ENCODE data around the gene LIMS1. TPM values are rescaled to one million over a fixed set of nuclear protein-coding genes. Genes with fewer than 3 reads are reported as not detected.
"Not testable (repeated sequence)": the region's sequence is repeated elsewhere in the genome, so short reads cannot be mapped to it uniquely, and the experiment has no call there.

The LIMS1 gene
- total RNA-seq, 3 donors from 2014 or later = 24.4 to 65.4 (median 31.2) TPM

DNA sequence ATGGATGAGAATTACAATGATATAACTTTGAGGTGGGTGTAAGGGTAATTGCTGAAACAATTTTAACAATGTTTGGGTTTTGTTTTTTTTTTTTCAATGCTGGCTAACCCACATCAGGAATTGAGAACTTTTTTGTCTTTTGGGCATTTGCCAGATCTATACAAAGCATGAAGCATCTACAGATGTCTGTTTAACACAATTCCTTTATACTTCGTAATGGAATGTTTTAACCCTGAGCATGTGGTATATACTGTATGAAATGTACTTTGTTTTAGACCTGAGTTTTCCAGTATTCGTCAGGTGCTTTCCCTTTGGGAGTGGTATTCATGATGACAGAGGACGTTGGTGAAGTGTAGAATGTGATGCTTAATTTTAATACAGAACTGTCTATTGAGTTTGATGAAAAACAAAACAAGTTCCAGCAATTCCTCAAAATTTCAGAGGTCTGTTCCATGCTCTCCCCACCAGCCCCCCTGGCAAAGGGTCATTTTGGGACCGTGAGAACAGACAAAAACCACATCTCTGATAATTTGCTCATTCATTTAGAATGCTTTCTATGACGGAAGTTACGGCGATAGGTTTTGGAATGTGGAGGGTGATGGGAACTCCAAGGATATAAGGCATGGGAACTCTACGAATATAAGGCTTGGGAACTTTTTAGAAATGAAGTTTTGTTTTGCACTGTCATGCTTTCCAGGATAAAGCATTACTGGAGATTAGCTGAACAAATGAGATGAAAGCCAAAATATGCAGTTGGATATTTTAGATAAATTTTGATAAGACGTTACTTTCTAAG lies 14.1 kb downstream of the LIMS1 start:
- H3K9me3 ChIP-seq = no peaks in the 10 kb centered on the region

DNA sequence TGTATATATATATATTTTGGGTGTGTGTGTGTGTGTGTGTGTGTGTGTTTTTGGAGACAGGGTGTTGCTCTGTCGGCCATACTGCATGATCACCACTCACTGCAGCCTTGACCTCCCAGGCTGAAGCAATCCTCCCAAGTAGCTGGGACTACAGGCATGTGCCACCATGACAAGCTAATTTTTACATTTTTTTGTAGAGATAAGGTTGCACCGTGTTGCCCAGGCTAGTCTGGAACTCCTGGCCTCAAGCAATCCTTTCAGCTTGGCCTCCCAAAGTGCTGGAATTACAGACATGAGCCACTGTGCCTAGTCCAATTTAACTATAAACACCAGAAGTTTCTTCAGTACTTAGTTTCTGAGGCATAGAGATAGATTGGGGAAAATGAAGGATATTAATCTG lies 18.3 kb downstream of the LIMS1 start:
- Histone ChIP-seq H3K4me3 (no peak overlapping the region), H3K9me3 (no peaks in the 10 kb centered on the region), H3K4me1 (ENCODE audit: low read depth) (no peaks in the 10 kb centered on the region), H3K36me3 (ENCODE audit: low read depth) (no peaks in the 10 kb centered on the region)
- intact Hi-C loops (cut with DNase I, micrococcal nuclease) = no loop called here
- DNase-seq (no peak), ATAC-seq (no peak)
- TF ChIP-seq, protein P1, sequence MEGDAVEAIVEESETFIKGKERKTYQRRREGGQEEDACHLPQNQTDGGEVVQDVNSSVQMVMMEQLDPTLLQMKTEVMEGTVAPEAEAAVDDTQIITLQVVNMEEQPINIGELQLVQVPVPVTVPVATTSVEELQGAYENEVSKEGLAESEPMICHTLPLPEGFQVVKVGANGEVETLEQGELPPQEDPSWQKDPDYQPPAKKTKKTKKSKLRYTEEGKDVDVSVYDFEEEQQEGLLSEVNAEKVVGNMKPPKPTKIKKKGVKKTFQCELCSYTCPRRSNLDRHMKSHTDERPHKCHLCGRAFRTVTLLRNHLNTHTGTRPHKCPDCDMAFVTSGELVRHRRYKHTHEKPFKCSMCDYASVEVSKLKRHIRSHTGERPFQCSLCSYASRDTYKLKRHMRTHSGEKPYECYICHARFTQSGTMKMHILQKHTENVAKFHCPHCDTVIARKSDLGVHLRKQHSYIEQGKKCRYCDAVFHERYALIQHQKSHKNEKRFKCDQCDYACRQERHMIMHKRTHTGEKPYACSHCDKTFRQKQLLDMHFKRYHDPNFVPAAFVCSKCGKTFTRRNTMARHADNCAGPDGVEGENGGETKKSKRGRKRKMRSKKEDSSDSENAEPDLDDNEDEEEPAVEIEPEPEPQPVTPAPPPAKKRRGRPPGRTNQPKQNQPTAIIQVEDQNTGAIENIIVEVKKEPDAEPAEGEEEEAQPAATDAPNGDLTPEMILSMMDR (IDR thresholded peaks at IDR 0.05) = no peak

More for the DNA sequence above, 14.1 kb downstream of the LIMS1 start:
- Histone ChIP-seq H3K4me3 (no peak overlapping the region), H3K36me3 (ENCODE audit: low read depth) (no peaks in the 10 kb centered on the region), H3K4me1 (ENCODE audit: low read depth) (no peaks in the 10 kb centered on the region)
- DNase-seq (no peak), ATAC-seq (no peak)
- intact Hi-C loops (cut with DNase I, micrococcal nuclease) = no loop called here
- TF ChIP-seq, protein P1 (IDR thresholded peaks at IDR 0.05) = no peak

DNA sequence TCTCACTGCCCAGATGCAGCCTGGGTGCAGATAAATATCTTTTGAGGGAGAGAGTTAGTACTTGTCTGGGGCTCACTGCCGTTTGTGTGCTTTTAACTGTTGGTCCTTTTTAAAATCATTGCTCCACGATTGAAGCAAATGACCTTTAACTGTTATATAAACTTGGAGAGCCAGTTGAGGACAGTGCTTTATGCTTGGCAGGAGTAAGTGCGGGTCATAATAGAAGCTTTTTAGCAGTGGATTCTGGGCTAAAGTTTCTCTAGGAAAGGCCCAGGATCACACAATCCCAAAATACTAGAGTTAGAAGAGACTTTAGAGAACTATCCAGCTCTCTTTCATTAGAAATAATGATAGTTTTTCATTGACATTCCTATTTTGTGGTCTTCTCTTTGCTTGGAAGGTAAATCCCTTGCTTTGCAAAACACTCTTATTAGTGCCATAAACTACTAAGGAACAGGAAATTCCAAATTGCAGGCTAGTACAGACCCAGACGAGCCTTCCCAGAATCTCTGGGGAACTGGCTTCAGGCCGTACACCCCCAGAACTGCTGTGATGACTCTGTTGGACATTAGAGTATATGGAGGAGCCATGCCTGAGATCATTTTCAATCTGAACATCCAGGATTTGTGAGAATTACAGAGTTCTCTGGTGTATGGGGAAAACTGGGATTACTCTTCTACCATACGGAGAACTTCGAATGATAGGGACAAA lies 19.1 kb downstream of the LIMS1 start:
- no peaks in the 10 kb centered on the region for H3K36me3 ChIP-seq (ENCODE audit: low read depth)
- H3K4me3 ChIP-seq = no peak overlapping the region
- no peak for ATAC-seq
- no peak for DNase-seq
- H3K4me1 ChIP-seq (ENCODE audit: low read depth) = no peaks in the 10 kb centered on the region
- H3K9me3 ChIP-seq = no peaks in the 10 kb centered on the region
- TF ChIP-seq, protein P1 (IDR thresholded peaks at IDR 0.05) = no peak
- intact Hi-C loops (cut with DNase I, micrococcal nuclease) = no loop called here

DNA sequence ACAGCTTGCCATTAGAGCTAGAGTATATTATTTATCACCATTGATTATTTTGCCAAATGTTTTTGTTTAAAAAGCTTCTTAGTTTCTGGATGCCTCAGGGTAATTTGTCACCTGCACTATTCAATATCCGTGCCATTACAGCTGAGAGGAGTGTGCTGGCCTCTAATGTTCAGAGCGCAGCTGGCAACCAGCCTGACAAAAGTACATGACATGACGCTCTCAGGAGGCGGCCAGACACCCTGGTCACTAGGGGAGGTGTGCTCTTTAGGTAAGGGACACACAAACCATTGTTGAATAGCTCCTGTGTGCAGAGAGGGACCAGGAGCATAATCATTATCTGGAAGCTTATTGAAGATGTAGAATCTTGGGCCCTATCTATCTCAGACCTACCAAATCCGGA lies 20.3 kb downstream of the LIMS1 start:
- no peaks in the 10 kb centered on the region for H3K4me1 ChIP-seq (ENCODE audit: low read depth)
- intact Hi-C loops (cut with DNase I, micrococcal nuclease) = no loop called here

DNA sequence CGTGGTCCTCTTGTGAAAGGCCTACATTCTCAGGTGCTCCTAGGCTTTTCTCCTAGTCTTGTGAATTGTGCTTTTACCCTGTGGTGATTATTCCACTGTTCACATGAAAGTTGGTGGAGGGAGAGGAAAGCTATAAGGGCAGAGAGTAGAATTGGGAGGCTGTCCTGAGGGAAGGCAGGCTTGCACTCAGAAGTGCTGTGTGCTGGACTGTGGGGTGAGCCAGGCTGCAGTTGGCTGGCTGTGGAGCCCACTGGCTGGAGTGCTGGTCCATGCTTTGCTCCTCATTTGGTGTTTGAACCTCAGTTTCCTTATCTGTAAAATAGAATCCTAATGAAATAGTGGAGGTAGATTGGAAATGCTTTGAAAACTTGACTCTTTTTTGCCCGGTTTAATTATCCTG lies 21.3 kb downstream of the LIMS1 start:
- no peaks in the 10 kb centered on the region for H3K9me3 ChIP-seq
- no peaks in the 10 kb centered on the region for H3K36me3 ChIP-seq (ENCODE audit: low read depth)
- DNase-seq (no peak), ATAC-seq (no peak)
- TF ChIP-seq, protein P1 (IDR thresholded peaks at IDR 0.05) = no peak
- intact Hi-C loops (cut with DNase I, micrococcal nuclease) = no loop called here
- H3K4me3 ChIP-seq = no peak overlapping the region
- H3K4me1 ChIP-seq (ENCODE audit: low read depth) = no peaks in the 10 kb centered on the region

More for the DNA sequence above, 20.3 kb downstream of the LIMS1 start:
- TF ChIP-seq, protein P1 (IDR thresholded peaks at IDR 0.05) = no peak
- no peak for DNase-seq
- Histone ChIP-seq H3K36me3 (ENCODE audit: low read depth) (no peaks in the 10 kb centered on the region), H3K9me3 (no peaks in the 10 kb centered on the region), H3K4me3 (no peak overlapping the region)
- no peak for ATAC-seq

DNA sequence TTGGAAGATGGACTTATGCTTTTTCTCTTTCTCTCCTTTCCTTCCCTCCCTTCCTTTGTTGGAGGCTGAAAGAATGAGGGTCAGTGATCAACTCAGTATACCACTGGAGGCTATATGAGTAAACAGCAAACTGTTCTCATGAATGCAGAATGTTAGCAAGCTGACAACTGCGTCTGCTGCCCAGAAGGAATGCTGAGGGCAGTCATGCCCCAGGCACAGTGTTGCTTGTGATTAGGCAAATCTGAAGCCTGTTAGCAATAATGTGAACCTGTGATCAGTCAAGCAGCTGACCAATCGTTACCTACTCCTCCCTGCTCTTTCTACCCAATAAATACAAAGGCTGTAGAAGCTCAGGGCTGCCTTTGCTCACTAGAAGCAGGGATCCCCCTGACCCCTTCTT lies 22.3 kb downstream of the LIMS1 start:
- H3K9me3 ChIP-seq; H3K4me1 ChIP-seq (ENCODE audit: low read depth); ATAC-seq; H3K4me3 ChIP-seq; H3K36me3 ChIP-seq (ENCODE audit: low read depth); intact Hi-C loops (cut with DNase I, micrococcal nuclease); DNase-seq: not testable (repeated sequence)

All from mucosa of descending colon (tissue), 3 donors.